ACC112 (cell line): ENCODE data around the gene POLQ.

Experiments
- H2AFZ ChIP-seq: fragments of 200-600 bp; sonication (generic); one replicate; pipeline ENCODE4 v1.6.0; 2017; ENCODE audit warnings: antibody characterized with exemption, low read length; ENCODE audit not compliant: unreplicated experiment
- H3K27ac ChIP-seq: fragments of 200-600 bp; sonication (generic); 2 replicates; pipeline ENCODE4 v1.5.1; 2014; ENCODE audit warnings: low read depth, mild to moderate bottlenecking, antibody characterized with exemption, low read length, moderate library complexity
- H3K27me3 ChIP-seq: fragments of 200-600 bp; sonication (generic); 2 replicates; pipeline ENCODE4 v1.6.1; 2014; ENCODE audit warnings: mild to moderate bottlenecking, antibody characterized with exemption, low read length, moderate library complexity, mixed read lengths; ENCODE audit not compliant: insufficient read depth
- H3K36me3 ChIP-seq: fragments of 200-600 bp; sonication (generic); 2 replicates; pipeline ENCODE4 v1.6.1; 2016; ENCODE audit warnings: mild to moderate bottlenecking, antibody characterized with exemption, low read length, moderate library complexity, mixed read lengths; ENCODE audit not compliant: insufficient read depth
- H3K4me1 ChIP-seq: fragments of 200-600 bp; sonication (generic); one replicate; pipeline ENCODE4 v1.6.1; 2016; ENCODE audit warnings: low read length, mixed read lengths; ENCODE audit not compliant: insufficient read depth, unreplicated experiment, control insufficient read depth
- H3K4me3 ChIP-seq: fragments of 200-600 bp; sonication (generic); 2 replicates; pipeline ENCODE4 v1.5.1; 2014; ENCODE audit warnings: mild to moderate bottlenecking, low read depth, low read length
- H3K79me2 ChIP-seq: fragments of 200-600 bp; sonication (generic); one replicate; pipeline ENCODE4 v1.6.0; 2016; ENCODE audit warnings: low read length; ENCODE audit not compliant: control insufficient read depth, unreplicated experiment, insufficient read depth

The POLQ gene

GRCh38 chr3:121514496-121514895 lies 31.3 kb downstream of the POLQ start:
- H3K36me3 ChIP-seq: peaks cover 20% of the 10 kb centered on the region
- H3K4me1 ChIP-seq: peaks cover 11% of the 10 kb centered on the region
- no peaks in the 10 kb centered on the region for H3K27me3 ChIP-seq

GRCh38 chr3:121508389-121508788 lies 37.4 kb downstream of the POLQ start:
- Histone ChIP-seq H3K79me2 (no peaks in the 10 kb centered on the region), H2AFZ (no peak overlapping the region), H3K4me1 (no peaks in the 10 kb centered on the region), H3K27ac (no peak overlapping the region), H3K4me3 (no peak overlapping the region), H3K27me3 (no peaks in the 10 kb centered on the region), H3K36me3 (no peaks in the 10 kb centered on the region)

More at GRCh38 chr3:121514496-121514895, 31.3 kb downstream of the POLQ start:
- no peak overlapping the region for H2AFZ ChIP-seq
- no peaks in the 10 kb centered on the region for H3K79me2 ChIP-seq
- H3K4me3 ChIP-seq: no peak overlapping the region
- H3K27ac ChIP-seq: no peak overlapping the region

DNA sequence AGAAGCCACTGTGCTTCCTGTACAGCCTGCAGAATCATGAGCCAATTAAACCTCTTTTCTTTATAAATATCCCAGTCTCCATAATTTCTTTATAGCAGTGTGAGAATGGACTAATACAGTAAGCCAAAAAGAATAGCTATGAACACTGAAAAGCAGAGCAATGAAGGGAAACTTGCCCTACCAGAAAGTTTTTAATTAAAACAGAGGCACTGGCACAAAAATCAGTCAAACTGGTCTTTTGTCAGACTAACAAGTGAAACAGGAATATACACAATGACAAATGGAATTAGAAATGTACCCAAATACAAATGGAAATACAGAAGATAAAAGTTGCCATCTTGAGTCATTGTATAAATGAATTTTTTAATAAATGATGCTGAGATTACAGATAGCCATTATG lies 40.5 kb downstream of the POLQ start:
- Histone ChIP-seq H3K4me1 (no peaks in the 10 kb centered on the region), H3K4me3 (no peak overlapping the region), H3K79me2 (no peaks in the 10 kb centered on the region), H3K27ac (no peak overlapping the region), H3K27me3 (no peaks in the 10 kb centered on the region), H3K36me3 (no peaks in the 10 kb centered on the region), H2AFZ (no peak overlapping the region)

GRCh38 chr3:121504618-121505017 lies 41.2 kb downstream of the POLQ start:
- Histone ChIP-seq H3K4me1 (no peaks in the 10 kb centered on the region), H3K27me3 (no peaks in the 10 kb centered on the region), H2AFZ (no peak overlapping the region), H3K79me2 (no peaks in the 10 kb centered on the region), H3K36me3 (no peaks in the 10 kb centered on the region), H3K27ac (no peak overlapping the region), H3K4me3 (no peak overlapping the region)

- no peak overlapping the region for H3K27ac ChIP-seq
- no peaks in the 10 kb centered on the region for H3K4me1 ChIP-seq
- H3K27me3 ChIP-seq: no peaks in the 10 kb centered on the region
- H3K36me3 ChIP-seq: no peaks in the 10 kb centered on the region; the same call in 1 of the 2 replicates
- no peak overlapping the region for H3K4me3 ChIP-seq
- H2AFZ ChIP-seq: no peak overlapping the region
- H3K79me2 ChIP-seq: no peaks in the 10 kb centered on the region
These were observed 49.0 kb downstream of the POLQ start for GRCh38 chr3:121496786-121497185.

DNA sequence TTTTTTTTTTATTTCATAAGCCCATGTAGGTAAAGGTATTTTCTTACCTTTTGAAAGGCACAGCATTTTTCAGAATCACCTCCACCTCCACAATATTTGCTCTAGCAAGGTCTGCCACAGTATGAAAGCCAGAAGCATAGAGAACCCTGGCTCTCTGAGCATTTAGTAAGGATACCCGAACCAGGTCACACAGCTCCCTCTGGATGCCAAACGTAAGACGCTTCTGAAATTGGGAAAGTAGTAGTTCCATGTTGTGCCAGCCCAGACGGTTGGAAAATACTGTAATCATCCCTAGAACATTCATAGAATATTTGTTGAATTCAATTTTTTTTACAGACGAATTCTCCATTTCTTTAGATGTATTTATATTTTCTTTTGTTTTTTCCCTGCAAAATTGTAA lies 52.4 kb downstream of the POLQ start:
- no peaks in the 10 kb centered on the region for H3K79me2 ChIP-seq
- H3K4me3 ChIP-seq: no peak overlapping the region
- H3K36me3 ChIP-seq: peaks cover 4% of the 10 kb centered on the region; the same call in 1 of the 2 replicates
- no peak overlapping the region for H2AFZ ChIP-seq
- no peaks in the 10 kb centered on the region for H3K27me3 ChIP-seq
- no peaks in the 10 kb centered on the region for H3K4me1 ChIP-seq
- H3K27ac ChIP-seq: no peak overlapping the region

GRCh38 chr3:121491683-121492320 lies 54.0 kb downstream of the POLQ start:
- Histone ChIP-seq H3K4me3 (no peak overlapping the region), H3K27me3 (no peaks in the 10 kb centered on the region), H3K79me2 (no peaks in the 10 kb centered on the region), H3K36me3 (peaks cover 4% of the 10 kb centered on the region; the same call in 1 of the 2 replicates), H3K27ac (no peak overlapping the region), H3K4me1 (no peaks in the 10 kb centered on the region), H2AFZ (no peak overlapping the region)

- Histone ChIP-seq H3K27me3 (no peaks in the 10 kb centered on the region), H3K79me2 (no peaks in the 10 kb centered on the region), H3K4me1 (no peaks in the 10 kb centered on the region), H3K27ac (no peak overlapping the region), H3K36me3 (peaks cover 4% of the 10 kb centered on the region; the same call in 1 of the 2 replicates), H2AFZ (no peak overlapping the region), H3K4me3 (no peak overlapping the region)
These were observed 55.6 kb downstream of the POLQ start for GRCh38 chr3:121490161-121490560.

GRCh38 chr3:121488628-121489027 lies 57.2 kb downstream of the POLQ start:
- H3K36me3 ChIP-seq: peaks cover 4% of the 10 kb centered on the region; the same call in 1 of the 2 replicates
- no peak overlapping the region for H2AFZ ChIP-seq
- H3K4me3 ChIP-seq: no peak overlapping the region
- peaks cover 7% of the 10 kb centered on the region for H3K4me1 ChIP-seq
- no peak overlapping the region for H3K27ac ChIP-seq
- H3K27me3 ChIP-seq: no peaks in the 10 kb centered on the region
- H3K79me2 ChIP-seq: no peaks in the 10 kb centered on the region

DNA sequence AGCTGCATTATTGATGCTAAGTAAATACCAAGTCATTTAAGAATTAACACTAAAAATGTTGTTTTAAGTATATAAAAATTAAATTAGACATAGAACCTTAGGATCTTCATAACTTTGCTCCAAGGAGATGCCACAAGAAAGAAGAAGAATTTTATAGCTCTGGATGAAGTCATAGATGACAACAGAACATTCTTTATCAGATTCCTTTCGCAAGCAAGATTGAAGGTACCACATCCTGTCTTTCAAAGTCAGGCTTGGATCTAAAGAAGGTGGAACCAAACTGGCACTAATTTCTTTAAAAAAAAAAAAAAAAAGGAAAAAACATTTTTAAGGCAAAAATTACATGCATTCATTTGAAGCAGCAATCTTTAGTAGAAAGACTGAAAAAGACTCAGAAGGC lies 62.5 kb downstream of the POLQ start:
- Histone ChIP-seq H3K27me3 (no peaks in the 10 kb centered on the region), H3K4me3 (no peak overlapping the region), H2AFZ (no peak overlapping the region), H3K36me3 (peaks cover 13% of the 10 kb centered on the region), H3K27ac (peak overlapping the region; percentile 98), H3K4me1 (peaks cover 33% of the 10 kb centered on the region), H3K79me2 (no peaks in the 10 kb centered on the region)

- no peaks in the 10 kb centered on the region for H3K27me3 ChIP-seq
- no peaks in the 10 kb centered on the region for H3K79me2 ChIP-seq
- peaks cover 13% of the 10 kb centered on the region for H3K36me3 ChIP-seq
- peaks cover 39% of the 10 kb centered on the region for H3K4me1 ChIP-seq
- no peak overlapping the region for H2AFZ ChIP-seq
- peak overlapping the region; percentile 98 for H3K27ac ChIP-seq
- no peak overlapping the region for H3K4me3 ChIP-seq
These were observed 63.1 kb downstream of the POLQ start for GRCh38 chr3:121482660-121483059.
